HL-60 (cell line): ENCODE data around the gene POU1F1.

Experiments
- DNase-seq, 2 experiments: peaks; one replicate each; pipeline ENCODE4 v3.0.0-alpha.2; 2010 to 2020; ENCODE audit warnings: low read depth in 1 of 2, low spot score in 1 of 2
- H3K27ac ChIP-seq: fragments of 250-450 bp; sonication (Bioruptor Pico); replicated peaks from 2 replicates; pipeline ENCODE4 v1.5.1; 2020; ENCODE audit warnings: mild to moderate bottlenecking, moderate library complexity
- H3K27me3 ChIP-seq: fragments of 250-450 bp; sonication (Bioruptor Pico); 2 replicates; pipeline ENCODE4 v1.5.1; 2021; ENCODE audit warnings: mild to moderate bottlenecking, moderate library complexity; ENCODE audit not compliant: insufficient read depth, poor library complexity, severe bottlenecking
- H3K4me3 ChIP-seq: replicated peaks from 2 replicates; pipeline ENCODE4 v1.5.1; 2011; ENCODE audit warnings: mild to moderate bottlenecking, control low read depth, low read length; ENCODE audit not compliant: insufficient read depth
- CTCF ChIP-seq: IDR thresholded peaks from one replicate; pipeline ENCODE4 v1.5.1; 2011; ENCODE audit warnings: low read length, control low read depth, inconsistent platforms; ENCODE audit not compliant: insufficient read depth
- GABPA ChIP-seq: IDR thresholded peaks from 2 replicates; pipeline ENCODE4 v1.6.1; 2012; ENCODE audit warnings: low read depth
- POLR2AphosphoS5 ChIP-seq: IDR thresholded peaks from 2 replicates; pipeline ENCODE4 v1.6.1; 2012; ENCODE audit warnings: low read depth
- REST ChIP-seq: IDR thresholded peaks from 2 replicates; pipeline ENCODE4 v1.6.1; 2012; ENCODE audit warnings: low read depth; ENCODE audit not compliant: insufficient replicate concordance
- SPI1 ChIP-seq: IDR thresholded peaks from 2 replicates; pipeline ENCODE4 v1.6.1; 2012; ENCODE audit warnings: low read depth, mild to moderate bottlenecking, borderline replicate concordance

The POU1F1 gene

GRCh38 chr3:87233805-87234204 lies 42.6 kb downstream of the POU1F1 start:
- H3K27me3 ChIP-seq, result no peaks in the 10 kb centered on the region
- no peak overlapping the region for H3K4me3 ChIP-seq
- no peak for DNase-seq
- no peak for TF ChIP-seq CTCF
- no peak for TF ChIP-seq POLR2AphosphoS5
- no peak for TF ChIP-seq GABPA
- TF ChIP-seq REST, result no peak
- no peak for TF ChIP-seq SPI1
- no peak overlapping the region for H3K27ac ChIP-seq

- no peak for DNase-seq
- Histone ChIP-seq H3K27me3 (no peaks in the 10 kb centered on the region), H3K4me3 (no peak overlapping the region), H3K27ac (no peak overlapping the region)
- no peak for TF ChIP-seq REST
- TF ChIP-seq SPI1, result no peak
- no peak for TF ChIP-seq POLR2AphosphoS5
These were observed 47.3 kb downstream of the POU1F1 start for GRCh38 chr3:87229113-87229512.

GRCh38 chr3:87228316-87228715 lies 48.1 kb downstream of the POU1F1 start:
- DNase-seq, result no peak
- H3K27ac ChIP-seq, result no peak overlapping the region
- no peak for TF ChIP-seq CTCF
- no peak for TF ChIP-seq POLR2AphosphoS5
- no peak for TF ChIP-seq REST
- TF ChIP-seq SPI1, result no peak
- TF ChIP-seq GABPA, result no peak
- H3K27me3 ChIP-seq, result no peaks in the 10 kb centered on the region
- H3K4me3 ChIP-seq, result no peak overlapping the region

- H3K27me3 ChIP-seq, result no peaks in the 10 kb centered on the region
- TF ChIP-seq REST (no peak), POLR2AphosphoS5 (no peak)
- H3K27ac ChIP-seq, result peak overlapping the region; percentile 80
- peak overlapping the region; percentile 62 for H3K4me3 ChIP-seq
- DNase-seq, result no peak
These were observed 48.6 kb downstream of the POU1F1 start for GRCh38 chr3:87227835-87228144.
